Activated CD4-positive, alpha-beta T cell treated with anti-CD3 and anti-CD28 coated beads for 36 hours (primary cell): ENCODE results near the gene GRB10. TPM values are rescaled to one million over a fixed set of nuclear protein-coding genes. Genes with fewer than 3 reads are reported as not detected.
A peak's percentile ranks its signal among the peaks of the same experiment; 100 is the strongest.

Experiments
- ATAC-seq: fragments of 200-7000 bp; cut with Tn5 transposase; one replicate; pipeline ENCODE4 v1.10.0; 2021; ENCODE audit warnings: mild to moderate bottlenecking, moderate library complexity
- CTCF ChIA-PET: fragments of 350-600 bp; sonication (Branson Sonifier 250); formaldehyde crosslinking; loops from one replicate; lab custom pipeline; 2021; ENCODE audit warnings: antibody characterized with exemption; lab: Charles Lee
- POLR2A ChIA-PET: fragments of 350-600 bp; sonication (Branson Sonifier 250); formaldehyde crosslinking; loops from one replicate; lab custom pipeline; 2021; ENCODE audit warnings: antibody characterized with exemption, inconsistent platforms; lab: Charles Lee
- DNase-seq: peaks from one replicate; pipeline ENCODE4 v3.0.0-alpha.2; 2020
- H3K27ac Mint-ChIP-seq: one replicate; pipeline ENCODE4 v1.8.0; 2021; ENCODE audit warnings: mixed read lengths
- H3K27me3 Mint-ChIP-seq: one replicate; pipeline ENCODE4 v1.8.0; 2021; ENCODE audit warnings: mixed read lengths
- H3K36me3 Mint-ChIP-seq: one replicate; pipeline ENCODE4 v1.8.0; 2021; ENCODE audit warnings: low read depth, mixed read lengths
- H3K4me1 Mint-ChIP-seq: one replicate; pipeline ENCODE4 v1.8.0; 2021; ENCODE audit warnings: mixed read lengths
- H3K4me3 Mint-ChIP-seq: one replicate; pipeline ENCODE4 v1.8.0; 2021; ENCODE audit warnings: mild to moderate bottlenecking, moderate library complexity, mixed read lengths
- H3K9me3 Mint-ChIP-seq: one replicate; pipeline ENCODE4 v1.8.0; 2021; ENCODE audit warnings: low read depth, mixed read lengths
- intact Hi-C, 2 experiments: fragments of 100-400 bp; cut with DNase I in 1 of 2; cut with micrococcal nuclease in 1 of 2; formaldehyde crosslinking; loops; one replicate each; pipeline versions ENCODE4 v1.14.2 to v1.15.1; 2022 to 2024; cut with DNase I, micrococcal nuclease
- total RNA-seq, 2 experiments: library from RNA; stranded (reverse); gene quantifications; one replicate each; pipeline ENCODE4 v1.2.3, GENCODE V29; 2021

The GRB10 gene
- total RNA-seq, 2 experiments from 2014 or later: 9.5 to 11.9 TPM

GRCh38 chr7:50788382-50788781 is 5.7 kb upstream of the GRB10 start:
- Mint-ChIP-seq H3K36me3 (peaks cover 6% of the 10 kb centered on the region), H3K4me1 (peaks cover 5% of the 10 kb centered on the region), H3K4me3 (no peak overlapping the region), H3K9me3 (peaks cover 7% of the 10 kb centered on the region), H3K27me3 (peaks cover 32% of the 10 kb centered on the region), H3K27ac (no peak overlapping the region)
- CTCF ChIA-PET: no interaction called here
- ATAC-seq (no peak), DNase-seq (no peak)
- POLR2A ChIA-PET: no interaction called here
- intact Hi-C loops: no loop called here

- ChIA-PET POLR2A (no interaction called here), CTCF (no interaction called here)
- H3K27ac Mint-ChIP-seq: no peak overlapping the region
- H3K4me1 Mint-ChIP-seq: peaks cover 10% of the 10 kb centered on the region
- peaks cover 6% of the 10 kb centered on the region for H3K36me3 Mint-ChIP-seq
- H3K4me3 Mint-ChIP-seq: no peak overlapping the region
- H3K27me3 Mint-ChIP-seq: peaks cover 37% of the 10 kb centered on the region
- peaks cover 7% of the 10 kb centered on the region for H3K9me3 Mint-ChIP-seq
- DNase-seq: no peak
- intact Hi-C loops: no loop called here
- ATAC-seq: no peak
These were observed 5.1 kb upstream of the GRB10 start for GRCh38 chr7:50787825-50788224.

DNA sequence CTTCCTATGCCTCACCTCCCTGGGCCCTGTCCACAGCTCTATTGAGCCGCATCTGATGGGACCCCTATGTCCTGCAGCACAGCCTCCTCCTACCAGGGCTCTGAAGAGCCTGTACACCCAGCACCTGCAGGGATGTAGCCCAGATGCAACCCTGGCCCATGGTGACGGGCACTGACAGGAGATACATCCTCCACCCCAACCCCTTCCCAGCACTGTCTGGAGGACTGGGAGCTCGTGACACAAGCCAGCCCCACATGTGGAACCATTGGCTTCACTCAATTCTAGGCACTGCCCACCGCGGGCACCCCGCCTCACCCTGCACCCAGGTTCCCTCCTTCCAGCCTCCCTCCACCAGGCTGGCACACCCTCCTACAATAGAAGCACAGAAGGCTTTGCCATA is 2.6 kb upstream of the GRB10 start:
- H3K9me3 Mint-ChIP-seq: peaks cover 7% of the 10 kb centered on the region
- peaks cover 16% of the 10 kb centered on the region for H3K4me1 Mint-ChIP-seq
- DNase-seq (no peak), ATAC-seq (no peak)
- H3K27ac Mint-ChIP-seq: no peak overlapping the region
- H3K36me3 Mint-ChIP-seq: peaks cover 3% of the 10 kb centered on the region
- intact Hi-C loops: loop anchor here in 1 of 2 experiments (2.0 kb wide), 1 partner anchor 355 kb away; no protein-coding TSS in a partner anchor
- POLR2A ChIA-PET: no interaction called here
- CTCF ChIA-PET: no interaction called here
- H3K27me3 Mint-ChIP-seq: peaks cover 29% of the 10 kb centered on the region
- no peak overlapping the region for H3K4me3 Mint-ChIP-seq

- Mint-ChIP-seq H3K27ac (no peak overlapping the region), H3K9me3 (peaks cover 7% of the 10 kb centered on the region), H3K4me1 (peaks cover 16% of the 10 kb centered on the region), H3K36me3 (peaks cover 3% of the 10 kb centered on the region), H3K4me3 (no peak overlapping the region), H3K27me3 (peaks cover 28% of the 10 kb centered on the region)
- ATAC-seq: no peak
- no peak for DNase-seq
- POLR2A ChIA-PET: no interaction called here
- intact Hi-C loops: loop anchor here in 1 of 2 experiments (2.0 kb wide), 1 partner anchor 357 kb away; no protein-coding TSS in a partner anchor
- CTCF ChIA-PET: no interaction called here
These were observed 1.3 kb upstream of the GRB10 start for GRCh38 chr7:50783801-50784507.

DNA sequence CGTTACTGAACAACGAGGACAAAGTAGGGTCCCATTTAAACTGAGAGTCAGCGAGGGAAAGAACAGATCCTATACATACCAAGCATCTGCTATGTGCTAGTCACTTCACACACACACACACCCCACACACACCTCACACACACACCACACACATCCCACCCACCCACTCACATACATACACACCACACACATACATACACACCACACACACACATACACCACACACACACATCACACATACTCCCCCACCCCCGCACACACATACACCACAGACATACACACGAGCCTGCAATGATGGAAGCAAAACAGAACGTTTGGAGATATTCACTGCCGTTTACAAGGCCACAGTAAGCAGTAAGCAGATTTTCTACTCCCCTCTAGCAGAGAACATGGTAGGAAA is 607 bp upstream of the GRB10 start:
- Mint-ChIP-seq H3K27ac (no peak overlapping the region), H3K4me3 (peak overlapping the region; percentile 49), H3K27me3 (peaks cover 27% of the 10 kb centered on the region), H3K4me1 (peaks cover 16% of the 10 kb centered on the region), H3K36me3 (peaks cover under 1% of the 10 kb centered on the region), H3K9me3 (peaks cover 7% of the 10 kb centered on the region)
- no peak for ATAC-seq
- ChIA-PET CTCF (no interaction called here), POLR2A (no interaction called here)
- intact Hi-C loops: no loop called here
- no peak for DNase-seq

GRCh38 chr7:50781381-50782293 is 1.1 kb downstream of the GRB10 start:
- ChIA-PET POLR2A (no interaction called here), CTCF (interaction anchor here (0.7 to 1.1 kb wide), 2 partner anchors 153 to 647 kb away, joined by 3 read pairs; no protein-coding TSS in a partner anchor)
- peak overlapping the region; percentile 48 for H3K27ac Mint-ChIP-seq
- peak overlapping the region; percentile 43 for H3K4me3 Mint-ChIP-seq
- H3K27me3 Mint-ChIP-seq: peaks cover 28% of the 10 kb centered on the region
- DNase-seq (peak; percentile 65), ATAC-seq (peak; percentile 79)
- H3K9me3 Mint-ChIP-seq: no peaks in the 10 kb centered on the region
- H3K4me1 Mint-ChIP-seq: peaks cover 16% of the 10 kb centered on the region
- intact Hi-C loops: loop anchor here in 1 of 2 experiments (1.0 kb wide), 2 partner anchors 220 to 286 kb away; no protein-coding TSS in a partner anchor
- no peaks in the 10 kb centered on the region for H3K36me3 Mint-ChIP-seq

- Mint-ChIP-seq H3K4me3 (no peak overlapping the region), H3K27me3 (peaks cover 23% of the 10 kb centered on the region), H3K9me3 (no peaks in the 10 kb centered on the region), H3K4me1 (peaks cover 16% of the 10 kb centered on the region), H3K27ac (no peak overlapping the region), H3K36me3 (no peaks in the 10 kb centered on the region)
- ChIA-PET CTCF (no interaction called here), POLR2A (no interaction called here)
- intact Hi-C loops: no loop called here
- DNase-seq (no peak), ATAC-seq (no peak)
These were observed 2.3 kb downstream of the GRB10 start for GRCh38 chr7:50780436-50780835.

DNA sequence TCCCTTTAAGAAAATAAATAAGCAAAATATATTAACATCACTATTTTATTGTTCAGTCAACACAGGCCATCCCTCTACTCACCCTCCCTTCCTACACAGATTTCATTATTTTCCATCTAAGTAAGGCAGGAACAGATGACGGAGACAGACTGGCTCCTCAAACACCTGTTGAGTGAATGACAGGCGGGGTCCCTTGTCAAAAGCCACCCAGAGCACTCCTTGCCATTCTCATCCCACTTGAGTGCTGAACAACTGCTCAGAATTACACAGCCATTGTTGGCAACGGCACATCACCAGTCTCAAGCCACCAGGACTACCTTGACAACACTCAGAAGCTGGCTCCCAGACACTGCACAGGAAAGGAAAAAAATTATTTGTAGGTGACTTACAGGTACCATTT is 3.3 kb downstream of the GRB10 start:
- Mint-ChIP-seq H3K27ac (no peak overlapping the region), H3K4me3 (no peak overlapping the region), H3K9me3 (no peaks in the 10 kb centered on the region), H3K36me3 (no peaks in the 10 kb centered on the region), H3K27me3 (peaks cover 20% of the 10 kb centered on the region), H3K4me1 (peaks cover 16% of the 10 kb centered on the region)
- ATAC-seq (no peak), DNase-seq (no peak)
- ChIA-PET POLR2A (no interaction called here), CTCF (interaction anchor here (0.9 kb wide), 1 partner anchor 25 kb away, joined by 4 read pairs; no protein-coding TSS in a partner anchor)
- intact Hi-C loops: no loop called here

DNA sequence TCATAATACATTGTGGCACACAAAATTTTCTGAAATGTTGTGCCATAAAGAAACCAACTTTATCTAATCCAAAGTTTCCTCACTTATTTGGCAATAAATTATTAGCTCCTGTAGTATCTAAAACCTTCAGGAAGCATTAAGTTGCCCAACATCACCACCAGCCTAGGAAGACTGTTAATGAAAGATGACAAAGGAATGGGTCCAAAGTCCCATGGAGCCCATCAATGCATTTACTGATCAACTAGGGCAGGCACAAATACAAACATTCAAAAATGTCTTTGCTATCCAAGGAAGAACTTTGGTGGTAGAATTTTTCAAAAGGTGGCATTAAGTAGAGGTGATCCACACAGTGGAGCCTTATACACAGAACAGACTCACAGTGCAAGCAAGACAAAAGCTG is 4.5 kb downstream of the GRB10 start:
- Mint-ChIP-seq H3K9me3 (no peaks in the 10 kb centered on the region), H3K27me3 (peaks cover 11% of the 10 kb centered on the region), H3K4me1 (peaks cover 14% of the 10 kb centered on the region), H3K27ac (no peak overlapping the region), H3K4me3 (no peak overlapping the region), H3K36me3 (no peaks in the 10 kb centered on the region)
- DNase-seq (no peak), ATAC-seq (no peak)
- CTCF ChIA-PET: no interaction called here
- intact Hi-C loops: no loop called here
- POLR2A ChIA-PET: no interaction called here

GRCh38 chr7:50775836-50776235 is 6.9 kb downstream of the GRB10 start:
- DNase-seq (no peak), ATAC-seq (no peak)
- Mint-ChIP-seq H3K4me1 (peaks cover under 1% of the 10 kb centered on the region), H3K36me3 (no peaks in the 10 kb centered on the region), H3K27me3 (peaks cover 3% of the 10 kb centered on the region), H3K4me3 (no peak overlapping the region), H3K9me3 (no peaks in the 10 kb centered on the region), H3K27ac (no peak overlapping the region)
- POLR2A ChIA-PET: no interaction called here
- intact Hi-C loops: no loop called here
- CTCF ChIA-PET: interaction anchor here (0.7 kb wide), 1 partner anchor 586 kb away, joined by 3 read pairs; no protein-coding TSS in a partner anchor

GRCh38 chr7:50775231-50775630 is 7.5 kb downstream of the GRB10 start:
- CTCF ChIA-PET: no interaction called here
- no peaks in the 10 kb centered on the region for H3K36me3 Mint-ChIP-seq
- ATAC-seq (no peak), DNase-seq (no peak)
- intact Hi-C loops: no loop called here
- H3K27me3 Mint-ChIP-seq: peaks cover 3% of the 10 kb centered on the region
- POLR2A ChIA-PET: no interaction called here
- no peak overlapping the region for H3K4me3 Mint-ChIP-seq
- H3K27ac Mint-ChIP-seq: no peak overlapping the region
- no peaks in the 10 kb centered on the region for H3K4me1 Mint-ChIP-seq
- no peaks in the 10 kb centered on the region for H3K9me3 Mint-ChIP-seq
